Measurements from ENCODE around the gene PALLD.

DNA sequence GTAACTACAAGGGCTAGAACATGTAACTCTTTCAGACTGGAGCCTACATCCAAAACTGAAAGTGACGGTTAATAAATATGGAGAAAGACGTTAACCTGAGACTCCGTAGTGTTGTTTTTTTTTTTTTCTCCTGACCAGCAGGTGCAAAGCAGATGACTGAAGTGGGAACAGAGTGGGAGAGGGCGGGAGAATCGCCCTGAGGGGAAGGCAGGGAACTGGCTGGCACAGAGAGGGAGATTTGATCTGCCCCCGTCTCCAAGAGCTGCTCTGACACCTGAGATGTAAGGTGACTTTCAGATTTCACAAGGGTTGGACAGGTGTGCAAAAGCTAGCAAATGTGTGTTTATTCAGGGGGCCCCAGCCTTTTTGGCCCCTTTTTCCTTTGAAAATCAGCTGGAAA is 180.2 kb downstream of the PALLD start:
- TF ChIP-seq, protein P1, sequence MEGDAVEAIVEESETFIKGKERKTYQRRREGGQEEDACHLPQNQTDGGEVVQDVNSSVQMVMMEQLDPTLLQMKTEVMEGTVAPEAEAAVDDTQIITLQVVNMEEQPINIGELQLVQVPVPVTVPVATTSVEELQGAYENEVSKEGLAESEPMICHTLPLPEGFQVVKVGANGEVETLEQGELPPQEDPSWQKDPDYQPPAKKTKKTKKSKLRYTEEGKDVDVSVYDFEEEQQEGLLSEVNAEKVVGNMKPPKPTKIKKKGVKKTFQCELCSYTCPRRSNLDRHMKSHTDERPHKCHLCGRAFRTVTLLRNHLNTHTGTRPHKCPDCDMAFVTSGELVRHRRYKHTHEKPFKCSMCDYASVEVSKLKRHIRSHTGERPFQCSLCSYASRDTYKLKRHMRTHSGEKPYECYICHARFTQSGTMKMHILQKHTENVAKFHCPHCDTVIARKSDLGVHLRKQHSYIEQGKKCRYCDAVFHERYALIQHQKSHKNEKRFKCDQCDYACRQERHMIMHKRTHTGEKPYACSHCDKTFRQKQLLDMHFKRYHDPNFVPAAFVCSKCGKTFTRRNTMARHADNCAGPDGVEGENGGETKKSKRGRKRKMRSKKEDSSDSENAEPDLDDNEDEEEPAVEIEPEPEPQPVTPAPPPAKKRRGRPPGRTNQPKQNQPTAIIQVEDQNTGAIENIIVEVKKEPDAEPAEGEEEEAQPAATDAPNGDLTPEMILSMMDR (IDR thresholded peaks at IDR 0.05), result no peak
- no peak for TF ChIP-seq POLR2A (IDR thresholded peaks at IDR 0.05)

Measured in testis (tissue), 2 donors.